H1 (cell line): ENCODE data around the gene ATG9B. TPM values are rescaled to one million over a fixed set of nuclear protein-coding genes. Genes with fewer than 3 reads are reported as not detected.

Experiments
- BACH1 ChIP-seq: IDR thresholded peaks from 2 replicates; pipeline ENCODE4 v1.6.1; 2012; ENCODE audit warnings: low read length, improper control_type of control experiment
- CBX8 ChIP-seq: fragments of 300-800, 300-1000 bp; sonication (generic); IDR thresholded peaks from 2 replicates; pipeline ENCODE4 v1.7.1; 2016; ENCODE audit warnings: low read depth, low read length, borderline replicate concordance
- MAX ChIP-seq: IDR thresholded peaks from 2 replicates; pipeline ENCODE4 v1.6.1; 2012; ENCODE audit warnings: inconsistent platforms
- SIRT6 ChIP-seq: IDR thresholded peaks from one replicate; pipeline ENCODE4 v1.7.1; 2012; ENCODE audit warnings: low read length, inconsistent platforms
- SRF ChIP-seq: IDR thresholded peaks from 2 replicates; pipeline ENCODE4 v1.6.1; 2011; ENCODE audit warnings: mild to moderate bottlenecking, low read depth, low read length, moderate library complexity
- polyA plus RNA-seq, 7 experiments: library from polyadenylated mRNA; depleted of rRNA in 3 of 7; stranded (reverse) in 5 of 7; unstranded in 2 of 7; fragments of >200 nt in 5 of 7; fragments of 200-250 nt in 2 of 7; gene quantifications; 1 replicate in 5 of 7; 2 replicates in 1 of 7; 4 replicates in 1 of 7; pipeline versions ENCODE4 v1.2.1 to v1.2.3, GENCODE V29; 2011 to 2013; ENCODE audit warnings: missing spikeins in 2 of 7, mixed read lengths in 2 of 7
- total RNA-seq: library from RNA; stranded (reverse); fragmentation: NEBNext Ultra II Directional; extraction: Animal tissue kit (Norgen Biotek cat#: 25700); gene quantifications from 2 replicates; pipeline ENCODE4 v1.2.1, GENCODE V29; 2021

The ATG9B gene
- total and polyA plus RNA-seq, 2 of the 8 experiments (the other 6 are each of a cell fraction or from before 2014, with no cell fraction given): 1.4 to 2.3 TPM

- TF ChIP-seq SRF (no peak), SIRT6 (no peak), CBX8 (no peak), MAX (no peak), BACH1 (no peak)
- TF ChIP-seq, all 59 proteins: peak for 0
These were observed 22.6 kb upstream of the ATG9B start (continued) for GRCh38 chr7:151046603-151047573.
